ENCODE results near the gene WASF2.
A peak's percentile ranks its signal among the peaks of the same experiment; 100 is the strongest.
"Not testable (repeated sequence)": the region's sequence is repeated elsewhere in the genome, so short reads cannot be mapped to it uniquely, and the experiment has no call there.

The WASF2 gene

GRCh38 chr1:27503844-27504587, 14.0 kb upstream of the WASF2 start:
- H3K27me3 ChIP-seq, result no peaks in the 10 kb centered on the region
- no peaks in the 10 kb centered on the region for H3K9me3 ChIP-seq
- no peaks in the 10 kb centered on the region for H3K36me3 ChIP-seq
- no peak for DNase-seq
- no peak overlapping the region for H3K4me3 ChIP-seq (ENCODE audit: low read depth, low read length)
- no peak for TF ChIP-seq CTCF (IDR thresholded peaks at IDR 0.05; ENCODE audit: low read depth, low read length)
- no peaks in the 10 kb centered on the region for H3K4me1 ChIP-seq

- DNase-seq, result no peak
- no peaks in the 10 kb centered on the region for H3K27me3 ChIP-seq
Measured at GRCh38 chr1:27503033-27503432, 13.1 kb upstream of the WASF2 start.

GRCh38 chr1:27501159-27501558, 11.2 kb upstream of the WASF2 start:
- not testable (repeated sequence) for H3K36me3 ChIP-seq; H3K27me3 ChIP-seq; H3K9me3 ChIP-seq; H3K4me1 ChIP-seq; H3K4me3 ChIP-seq (ENCODE audit: low read depth, low read length); DNase-seq

More at GRCh38 chr1:27503033-27503432, 13.1 kb upstream of the WASF2 start:
- Histone ChIP-seq H3K4me1 (no peaks in the 10 kb centered on the region), H3K4me3 (ENCODE audit: low read depth, low read length) (no peak overlapping the region), H3K36me3 (no peaks in the 10 kb centered on the region), H3K9me3 (no peaks in the 10 kb centered on the region)
- no peak for TF ChIP-seq CTCF (IDR thresholded peaks at IDR 0.05; ENCODE audit: low read depth, low read length)

GRCh38 chr1:27499142-27499541, 9.2 kb upstream of the WASF2 start:
- H3K27me3 ChIP-seq, result no peaks in the 10 kb centered on the region
- DNase-seq, result no peak
- H3K36me3 ChIP-seq, result no peaks in the 10 kb centered on the region
- H3K4me3 ChIP-seq (ENCODE audit: low read depth, low read length), result no peak overlapping the region
- H3K9me3 ChIP-seq, result no peaks in the 10 kb centered on the region
- H3K4me1 ChIP-seq, result no peaks in the 10 kb centered on the region
- no peak for TF ChIP-seq CTCF (IDR thresholded peaks at IDR 0.05; ENCODE audit: low read depth, low read length)

GRCh38 chr1:27496604-27497155, 6.7 kb upstream of the WASF2 start:
- no peaks in the 10 kb centered on the region for H3K9me3 ChIP-seq
- H3K36me3 ChIP-seq, result no peaks in the 10 kb centered on the region
- no peaks in the 10 kb centered on the region for H3K27me3 ChIP-seq
- H3K4me3 ChIP-seq (ENCODE audit: low read depth, low read length), result peak overlapping the region; percentile 26; the same call in 1 of the 2 replicates
- DNase-seq, result peak; percentile 18
- TF ChIP-seq CTCF (IDR thresholded peaks at IDR 0.05; ENCODE audit: low read depth, low read length), result peak; percentile 18; the same call in 1 of the 2 replicates
- no peaks in the 10 kb centered on the region for H3K4me1 ChIP-seq

GRCh38 chr1:27492796-27493195, 2.8 kb upstream of the WASF2 start:
- H3K4me3 ChIP-seq (ENCODE audit: low read depth, low read length), result no peak overlapping the region
- no peaks in the 10 kb centered on the region for H3K9me3 ChIP-seq
- no peak for TF ChIP-seq CTCF (IDR thresholded peaks at IDR 0.05; ENCODE audit: low read depth, low read length)

More at GRCh38 chr1:27492796-27493195, 2.8 kb upstream of the WASF2 start:
- Histone ChIP-seq H3K36me3 (no peaks in the 10 kb centered on the region), H3K4me1 (no peaks in the 10 kb centered on the region), H3K27me3 (no peaks in the 10 kb centered on the region)
- DNase-seq, result no peak

All from BE2C (cell line).